NCI-H1930 (cell line): Measurements from ENCODE around the gene TMEFF2.

Source experiments
- DNase-seq, 2 experiments: peaks; one replicate each; lab custom pipeline; 2025; lab: John Stamatoyannopoulos, UW

TMEFF2 gene

DNA sequence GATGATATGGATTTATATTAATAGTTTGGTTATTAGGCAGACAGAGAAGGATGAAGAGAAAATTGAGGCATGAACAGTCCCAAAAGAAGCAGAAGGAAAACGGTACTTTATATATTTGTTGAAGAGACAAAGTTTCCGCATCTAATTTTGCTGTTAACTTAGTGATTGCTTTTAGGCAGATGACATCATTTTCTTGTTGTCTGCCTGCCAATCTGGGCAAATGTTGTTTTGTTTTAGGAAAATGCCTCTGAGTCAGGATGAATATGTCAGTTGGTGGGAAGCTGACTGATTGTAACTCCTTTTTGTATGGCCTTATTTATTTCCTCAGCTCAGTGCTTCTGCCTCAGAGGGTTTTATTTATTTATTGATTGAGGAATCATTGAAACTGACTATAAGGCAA, 295.3 kb downstream of the TMEFF2 start:
- DNase-seq, result no peak
